Esophagus muscularis mucosa (tissue), 4 donors: ENCODE data around the gene CXXC5. TPM values are rescaled to one million over a fixed set of nuclear protein-coding genes. Genes with fewer than 3 reads are reported as not detected.

Source experiments
- DNase-seq: peaks from one replicate; pipeline ENCODE4 v3.0.0-alpha.2; 2017; ENCODE audit errors: extremely low spot score
- H3K27ac ChIP-seq, 4 donors: fragments of 200-600 bp; sonication (generic); replicated peaks in 1 of 4; 1 replicate in 3 of 4; 2 replicates in 1 of 4; pipeline ENCODE4 v1.5.1; 2016 to 2019; ENCODE audit warnings: mild to moderate bottlenecking in 1 of 4
- H3K27me3 ChIP-seq, 4 donors: fragments of 200-600 bp; sonication (generic); one replicate each; pipeline versions ENCODE4 v1.5.1 to v1.6.0; 2016 to 2019
- H3K36me3 ChIP-seq, 4 donors: fragments of 200-600 bp; sonication (generic); one replicate each; pipeline ENCODE4 v1.5.1; 2016 to 2019
- H3K4me1 ChIP-seq, 4 donors: fragments of 200-600 bp; sonication (generic); one replicate each; pipeline ENCODE4 v1.5.1; 2016 to 2019
- H3K4me3 ChIP-seq, 4 donors: fragments of 200-600 bp; sonication (generic); 1 replicate in 2 of 4; 2 replicates in 2 of 4; pipeline ENCODE4 v1.5.1; 2016 to 2019; ENCODE audit warnings: mild to moderate bottlenecking in 4 of 4, moderate library complexity in 1 of 4
- H3K9me3 ChIP-seq, 4 donors: fragments of 200-600 bp; sonication (generic); 1 replicate in 3 of 4; 2 replicates in 1 of 4; pipeline ENCODE4 v1.5.1; 2016 to 2019
- CTCF ChIP-seq, 3 experiments: fragments of 200-600 bp in 2 of 3; fragments of 450-650 bp in 1 of 3; sonication (generic) in 2 of 3; IDR thresholded peaks; one replicate each; pipeline ENCODE4 v1.5.1; 2017 to 2019; ENCODE audit warnings: antibody characterized with exemption in 3 of 3, mild to moderate bottlenecking in 2 of 3, moderate library complexity in 1 of 3
- EP300 ChIP-seq: sonication (generic); formaldehyde crosslinking; IDR thresholded peaks from one replicate; pipeline ENCODE4 v1.6.1; 2017; ENCODE audit warnings: antibody characterized with exemption
- POLR2A ChIP-seq: fragments of 450-650 bp; IDR thresholded peaks from one replicate; pipeline ENCODE4 v1.6.1; 2017; ENCODE audit warnings: antibody characterized with exemption, moderate library complexity, mild to moderate bottlenecking, low read depth
- POLR2AphosphoS5 ChIP-seq, 2 donors: sonication (generic); formaldehyde crosslinking; IDR thresholded peaks; one replicate each; pipeline ENCODE4 v1.6.1; 2017; ENCODE audit warnings: antibody characterized with exemption in 2 of 2
- WGBS: methylation state at CpG from one replicate; pipeline ENCODE4 v1.1.5; 2018; 5-methylcytosine and 5-hydroxymethylcytosine counted together
- intact Hi-C: fragments of 100-400 bp; cut with DNase I; formaldehyde crosslinking; loops from one replicate; pipeline ENCODE4 v1.15.1; 2023
- total RNA-seq, 4 donors: library from RNA; depleted of rRNA; stranded (reverse); fragments of >200 nt; gene quantifications; one replicate each; pipeline versions ENCODE4 v1.1.0 to v1.2.1, GENCODE V29; 2016

The CXXC5 gene
- total RNA-seq, 4 donors from 2014 or later = 22.0 to 32.4 (median 27.8) TPM

- peaks cover 38 to 53% (median 45%) of the 10 kb centered on the region in 4 donors for H3K4me1 ChIP-seq
- no peaks in the 10 kb centered on the region for H3K9me3 ChIP-seq
- intact Hi-C loops = loop anchor here (5.0 kb wide), 1 partner anchor 55 kb away; no protein-coding TSS in a partner anchor
- TF ChIP-seq POLR2AphosphoS5 (IDR thresholded peaks at IDR 0.05) (peak; percentile 70 to 80), EP300 (no peak), CTCF (IDR thresholded peaks at IDR 0.05) (peak; percentile 25 to 48 (median 36)), POLR2A (no peak)
- H3K36me3 ChIP-seq = peaks cover 0 to 2% (median 0%) of the 10 kb centered on the region in 4 donors
- H3K27ac ChIP-seq = peak overlapping the region; percentile 76 to 89 (median 82)
- H3K4me3 ChIP-seq = peak overlapping the region; percentile 58 to 63 (median 62)
- DNase-seq = peak; percentile 96
- H3K27me3 ChIP-seq = no peaks in the 10 kb centered on the region
- WGBS = no CpG with 5 or more reads among the region's 62 CpGs
Measured at GRCh38 chr5:139637438-139638089, 10.6 kb upstream of the CXXC5 start.

- TF ChIP-seq EP300 (no peak), POLR2A (no peak), POLR2AphosphoS5 (IDR thresholded peaks at IDR 0.05) (peak; percentile 26 to 47), CTCF (IDR thresholded peaks at IDR 0.05) (peak in 1 of 3 experiments; percentile 4)
- DNase-seq = peak; percentile 95
- Histone ChIP-seq H3K27ac (peak overlapping the region; percentile 76 to 89 (median 82)), H3K9me3 (no peaks in the 10 kb centered on the region), H3K36me3 (no peaks in the 10 kb centered on the region), H3K27me3 (no peaks in the 10 kb centered on the region), H3K4me1 (peaks cover 38 to 51% (median 48%) of the 10 kb centered on the region in 4 donors), H3K4me3 (peak overlapping the region; percentile 58 to 63 (median 62))
- 27% methylated on average over 2 of the region's 23 CpGs for WGBS
- intact Hi-C loops = loop anchor here (5.0 kb wide), 1 partner anchor 54 kb away; no protein-coding TSS in a partner anchor
Measured at GRCh38 chr5:139638090-139638735, 9.9 kb upstream of the CXXC5 start.

- WGBS = 72% methylated on average over 10 of the region's 12 CpGs
- H3K9me3 ChIP-seq = no peaks in the 10 kb centered on the region
- peak overlapping the region; percentile 76 to 89 (median 82) for H3K27ac ChIP-seq
- intact Hi-C loops = loop anchor here (5.0 kb wide), 1 partner anchor 53 kb away; no protein-coding TSS in a partner anchor
- no peaks in the 10 kb centered on the region for H3K36me3 ChIP-seq
- H3K4me3 ChIP-seq = peak overlapping the region in 1 of 4 donors; percentile 61
- no peaks in the 10 kb centered on the region for H3K27me3 ChIP-seq
- H3K4me1 ChIP-seq = peaks cover 34 to 48% (median 46%) of the 10 kb centered on the region in 4 donors
- peak; percentile 89 for DNase-seq
- TF ChIP-seq POLR2A = no peak
- TF ChIP-seq POLR2AphosphoS5 (IDR thresholded peaks at IDR 0.05) = no peak
- TF ChIP-seq CTCF (IDR thresholded peaks at IDR 0.05) = no peak
- no peak for TF ChIP-seq EP300
Measured at GRCh38 chr5:139638736-139639618, 9.2 kb upstream of the CXXC5 start.

GRCh38 chr5:139639619-139640380, 8.3 kb upstream of the CXXC5 start:
- TF ChIP-seq POLR2AphosphoS5 (IDR thresholded peaks at IDR 0.05) = no peak
- no peak for TF ChIP-seq EP300
- TF ChIP-seq CTCF (IDR thresholded peaks at IDR 0.05) = no peak
- TF ChIP-seq POLR2A = no peak
- intact Hi-C loops = loop anchor here (5.0 kb wide), 1 partner anchor 53 kb away; no protein-coding TSS in a partner anchor
- 76% methylated on average over 9 of the region's 11 CpGs for WGBS
- no peaks in the 10 kb centered on the region for H3K27me3 ChIP-seq
- peaks cover 34 to 48% (median 46%) of the 10 kb centered on the region in 4 donors for H3K4me1 ChIP-seq
- no peak for DNase-seq
- H3K36me3 ChIP-seq = no peaks in the 10 kb centered on the region
- H3K4me3 ChIP-seq = no peak overlapping the region
- peak overlapping the region in 1 of 4 donors; percentile 31 for H3K27ac ChIP-seq
- no peaks in the 10 kb centered on the region for H3K9me3 ChIP-seq
